Gastrocnemius medialis (tissue), 4 donors: ENCODE measurements around the gene MED13L.

Experiments used
- CTCF ChIP-seq, 5 experiments: fragments of 450-650 bp in 3 of 5; fragments of 200-600 bp in 2 of 5; sonication (generic) in 2 of 5; IDR thresholded peaks in 4 of 5; conservative IDR thresholded peaks in 1 of 5; 1 replicate in 4 of 5; 2 replicates in 1 of 5; pipeline ENCODE4 v1.5.1; 2016 to 2019; ENCODE audit warnings: antibody characterized with exemption in 5 of 5, mild to moderate bottlenecking in 3 of 5, moderate library complexity in 3 of 5
- POLR2A ChIP-seq, 2 donors: fragments of 450-650 bp; IDR thresholded peaks; one replicate each; pipeline ENCODE4 v1.6.1; 2017; ENCODE audit warnings: antibody characterized with exemption in 2 of 2, mild to moderate bottlenecking in 2 of 2, moderate library complexity in 2 of 2

GRCh38 chr12:115973066-115973465 is 304.4 kb downstream of the MED13L start:
- TF ChIP-seq CTCF (IDR thresholded peaks at IDR 0.05 in 4 of 5, conservative IDR thresholded peaks at IDR 0.05 in 1 of 5) (no peak), POLR2A (IDR thresholded peaks at IDR 0.05) (no peak)
